ENCODE data around the gene MTUS2. TPM values are rescaled to one million over a fixed set of nuclear protein-coding genes. Genes with fewer than 3 reads are reported as not detected.

The MTUS2 gene
- total RNA-seq, 1 donor from 2014 or later = 0.67 TPM

DNA sequence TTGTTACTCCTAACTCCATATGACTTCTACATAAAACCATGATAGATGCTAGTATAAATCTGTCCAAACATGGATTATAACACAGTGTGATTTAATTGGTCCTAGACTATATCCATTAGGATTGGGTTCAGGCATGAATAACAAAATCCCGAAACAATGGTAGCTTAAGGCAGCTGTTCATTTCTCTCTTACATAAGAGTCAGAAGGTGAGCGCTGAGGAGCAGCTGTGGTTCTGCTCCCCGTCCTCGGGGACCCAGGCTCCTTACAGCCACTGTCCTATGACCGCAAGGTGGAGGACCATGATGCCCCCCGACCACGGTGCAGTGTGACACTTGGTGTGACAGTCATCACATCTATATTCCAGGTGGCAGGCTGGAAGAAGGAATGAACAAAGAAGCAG lies 629.6 kb downstream of the MTUS2 start:
- H3K4me1 ChIP-seq = no peaks in the 10 kb centered on the region
- H3K36me3 ChIP-seq = no peaks in the 10 kb centered on the region
- no peaks in the 10 kb centered on the region for H3K36me3 Mint-ChIP-seq
- H2AFZ ChIP-seq (replicated peaks) = no peak overlapping the region
- peaks cover 9% of the 10 kb centered on the region for H3K4me1 Mint-ChIP-seq
- H3K27ac ChIP-seq = no peak overlapping the region
- no peaks in the 10 kb centered on the region for H3K9me3 ChIP-seq (ENCODE audit: low read depth)
- TF ChIP-seq EZH2phosphoT487 (IDR thresholded peaks at IDR 0.05) (no peak), EZH2 (IDR thresholded peaks at IDR 0.05) (no peak)
- TF ChIP-seq, protein P1, sequence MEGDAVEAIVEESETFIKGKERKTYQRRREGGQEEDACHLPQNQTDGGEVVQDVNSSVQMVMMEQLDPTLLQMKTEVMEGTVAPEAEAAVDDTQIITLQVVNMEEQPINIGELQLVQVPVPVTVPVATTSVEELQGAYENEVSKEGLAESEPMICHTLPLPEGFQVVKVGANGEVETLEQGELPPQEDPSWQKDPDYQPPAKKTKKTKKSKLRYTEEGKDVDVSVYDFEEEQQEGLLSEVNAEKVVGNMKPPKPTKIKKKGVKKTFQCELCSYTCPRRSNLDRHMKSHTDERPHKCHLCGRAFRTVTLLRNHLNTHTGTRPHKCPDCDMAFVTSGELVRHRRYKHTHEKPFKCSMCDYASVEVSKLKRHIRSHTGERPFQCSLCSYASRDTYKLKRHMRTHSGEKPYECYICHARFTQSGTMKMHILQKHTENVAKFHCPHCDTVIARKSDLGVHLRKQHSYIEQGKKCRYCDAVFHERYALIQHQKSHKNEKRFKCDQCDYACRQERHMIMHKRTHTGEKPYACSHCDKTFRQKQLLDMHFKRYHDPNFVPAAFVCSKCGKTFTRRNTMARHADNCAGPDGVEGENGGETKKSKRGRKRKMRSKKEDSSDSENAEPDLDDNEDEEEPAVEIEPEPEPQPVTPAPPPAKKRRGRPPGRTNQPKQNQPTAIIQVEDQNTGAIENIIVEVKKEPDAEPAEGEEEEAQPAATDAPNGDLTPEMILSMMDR (IDR thresholded peaks at IDR 0.05) = no peak
- DNase-seq (ENCODE audit: low spot score) = no peak
- no peaks in the 10 kb centered on the region for H3K79me2 ChIP-seq (ENCODE audit: low read depth)
- no peaks in the 10 kb centered on the region for H4K20me1 ChIP-seq (ENCODE audit: low read depth)
- no peaks in the 10 kb centered on the region for H3K9me3 Mint-ChIP-seq
- no peak overlapping the region for H3K9ac ChIP-seq
- H3F3A ChIP-seq (ENCODE audit: low read depth) = no peaks in the 10 kb centered on the region
- no peaks in the 10 kb centered on the region for H3K27me3 ChIP-seq
- H3K4me3 Mint-ChIP-seq = no peak overlapping the region
- no peak overlapping the region for H3K27ac Mint-ChIP-seq
- peaks cover 2% of the 10 kb centered on the region for H3K27me3 Mint-ChIP-seq (ENCODE audit: insufficient read depth, low read depth)
- no peak overlapping the region for H3K4me2 ChIP-seq
- no peak overlapping the region for H3K4me3 ChIP-seq

DNA sequence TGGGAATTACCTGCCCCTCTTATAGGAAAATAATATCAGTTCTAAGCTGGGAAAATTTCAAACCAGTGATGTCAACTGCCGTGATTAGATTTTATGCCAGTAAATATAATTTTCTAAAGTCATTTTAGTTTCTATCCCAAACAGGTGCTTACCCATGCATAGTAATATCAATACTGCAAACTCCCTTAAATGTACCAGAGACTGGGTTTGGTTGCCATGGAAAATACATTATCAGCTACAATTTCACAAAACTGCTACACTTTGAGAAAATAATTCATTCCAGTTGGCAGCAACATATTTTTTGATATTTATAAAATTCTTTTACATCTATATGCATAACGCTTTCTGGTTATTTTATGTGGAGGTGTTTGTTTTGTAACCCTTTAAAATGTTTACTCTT lies 631.8 kb downstream of the MTUS2 start:
- DNase-seq (ENCODE audit: low spot score) = no peak
- Histone ChIP-seq H3F3A (ENCODE audit: low read depth) (no peaks in the 10 kb centered on the region), H4K20me1 (ENCODE audit: low read depth) (no peaks in the 10 kb centered on the region), H3K4me3 (no peak overlapping the region), H3K9me3 (ENCODE audit: low read depth) (no peaks in the 10 kb centered on the region), H3K9ac (no peak overlapping the region), H3K4me2 (no peak overlapping the region), H3K36me3 (no peaks in the 10 kb centered on the region), H3K27ac (no peak overlapping the region), H3K79me2 (ENCODE audit: low read depth) (no peaks in the 10 kb centered on the region), H2AFZ (replicated peaks) (no peak overlapping the region), H3K27me3 (no peaks in the 10 kb centered on the region), H3K4me1 (no peaks in the 10 kb centered on the region)
- Mint-ChIP-seq H3K4me1 (peaks cover 9% of the 10 kb centered on the region), H3K36me3 (no peaks in the 10 kb centered on the region), H3K27me3 (ENCODE audit: insufficient read depth, low read depth) (peaks cover 2% of the 10 kb centered on the region), H3K9me3 (no peaks in the 10 kb centered on the region), H3K4me3 (no peak overlapping the region), H3K27ac (no peak overlapping the region)
- TF ChIP-seq EZH2phosphoT487 (IDR thresholded peaks at IDR 0.05) (no peak), EZH2 (IDR thresholded peaks at IDR 0.05) (no peak)
- TF ChIP-seq, protein P1 (IDR thresholded peaks at IDR 0.05) = no peak

DNA sequence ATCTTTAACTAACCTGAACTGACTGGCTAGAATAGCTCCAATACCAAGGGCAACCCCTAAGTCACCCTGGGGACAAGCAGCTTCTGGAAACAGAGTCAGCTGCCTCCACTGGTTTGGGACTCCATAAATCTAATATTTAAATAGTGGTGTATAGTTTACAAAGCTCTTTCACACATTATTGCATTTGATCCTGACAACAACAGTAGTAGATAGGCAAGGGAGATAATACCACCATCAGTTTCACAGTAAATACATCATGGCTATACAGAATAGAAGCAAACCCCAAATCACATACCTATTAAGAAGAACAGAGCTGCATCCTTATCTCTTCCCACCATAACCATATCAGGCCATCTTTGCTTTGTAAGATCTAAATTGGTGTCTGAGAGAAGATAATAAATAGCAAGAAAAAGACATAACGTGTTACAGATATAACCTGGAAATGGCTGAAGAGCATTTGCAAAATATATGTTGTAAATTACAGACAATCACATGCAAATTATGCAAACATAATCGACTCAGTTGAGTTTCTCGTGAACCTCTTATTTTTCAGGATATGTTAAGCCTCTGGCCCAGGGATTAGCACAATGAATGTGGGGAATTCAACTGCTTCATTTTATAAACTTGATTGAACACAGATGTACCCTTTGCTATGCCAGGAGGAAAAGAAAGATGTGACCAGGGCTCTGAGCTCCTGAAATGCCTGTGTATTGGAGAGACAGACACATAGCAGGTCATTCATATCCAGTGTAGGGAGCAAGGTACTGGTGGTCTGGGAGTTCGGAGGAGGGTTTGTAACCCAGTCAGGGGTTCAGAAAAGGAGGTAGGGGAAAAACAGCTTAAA lies 632.9 kb downstream of the MTUS2 start:
- peaks cover 7% of the 10 kb centered on the region for H3K4me1 Mint-ChIP-seq
- no peak overlapping the region for H3K27ac Mint-ChIP-seq
- DNase-seq (ENCODE audit: low spot score) = no peak
- Histone ChIP-seq H3K9ac (no peak overlapping the region), H3K4me2 (no peak overlapping the region), H3K9me3 (ENCODE audit: low read depth) (no peaks in the 10 kb centered on the region), H4K20me1 (ENCODE audit: low read depth) (no peaks in the 10 kb centered on the region), H3K4me1 (no peaks in the 10 kb centered on the region), H3K27ac (no peak overlapping the region), H3K4me3 (no peak overlapping the region), H3K36me3 (no peaks in the 10 kb centered on the region), H2AFZ (replicated peaks) (no peak overlapping the region), H3K79me2 (ENCODE audit: low read depth) (no peaks in the 10 kb centered on the region), H3K27me3 (no peaks in the 10 kb centered on the region), H3F3A (ENCODE audit: low read depth) (no peaks in the 10 kb centered on the region)
- H3K4me3 Mint-ChIP-seq = no peak overlapping the region
- TF ChIP-seq, protein P1 (IDR thresholded peaks at IDR 0.05) = no peak
- no peak for TF ChIP-seq EZH2 (IDR thresholded peaks at IDR 0.05)
- no peak for TF ChIP-seq EZH2phosphoT487 (IDR thresholded peaks at IDR 0.05)
- peaks cover 2% of the 10 kb centered on the region for H3K27me3 Mint-ChIP-seq (ENCODE audit: insufficient read depth, low read depth)
- no peaks in the 10 kb centered on the region for H3K36me3 Mint-ChIP-seq
- no peaks in the 10 kb centered on the region for H3K9me3 Mint-ChIP-seq

Measured in neural progenitor cell (in vitro differentiated cells).